WTC11 (cell line): ENCODE results near the gene MYLK4. TPM values are rescaled to one million over a fixed set of nuclear protein-coding genes. Genes with fewer than 3 reads are reported as not detected.

Source experiments
- ATAC-seq: fragments of 200-7000 bp; cut with Tn5 transposase; 2 replicates; pipeline ENCODE4 v1.10.0; 2021; ENCODE audit warnings: mild to moderate bottlenecking, moderate library complexity
- CTCF ChIA-PET: fragments of 300-600 bp; sonication (Branson Sonifier 250); formaldehyde crosslinking; loops from one replicate; lab custom pipeline; 2021; ENCODE audit warnings: antibody characterized with exemption; lab: Charles Lee
- POLR2A ChIA-PET: fragments of 350-600 bp; sonication (Branson Sonifier 250); formaldehyde crosslinking; loops from one replicate; lab custom pipeline; 2021; ENCODE audit warnings: antibody characterized with exemption; lab: Charles Lee
- DNase-seq: peaks from one replicate; pipeline ENCODE4 v3.0.0; 2021; ENCODE audit warnings: low spot score
- H3K27ac Mint-ChIP-seq: 2 replicates; pipeline ENCODE4 v1.8.0; 2021; ENCODE audit warnings: mixed read lengths
- H3K27me3 Mint-ChIP-seq: 2 replicates; pipeline ENCODE4 v1.8.0; 2021; ENCODE audit warnings: low read depth, mild to moderate bottlenecking, moderate library complexity, mixed read lengths
- H3K36me3 Mint-ChIP-seq: 2 replicates; pipeline ENCODE4 v1.8.0; 2021; ENCODE audit warnings: mixed read lengths
- H3K4me1 Mint-ChIP-seq: 2 replicates; pipeline ENCODE4 v1.8.0; 2022; ENCODE audit warnings: mixed read lengths
- H3K4me3 Mint-ChIP-seq: 2 replicates; pipeline ENCODE4 v1.8.0; 2021; ENCODE audit warnings: mild to moderate bottlenecking, moderate library complexity, mixed read lengths
- H3K9me3 Mint-ChIP-seq: 2 replicates; pipeline ENCODE4 v1.8.0; 2021; ENCODE audit warnings: mixed read lengths
- FOXP1 ChIP-seq: sonication (generic); formaldehyde crosslinking; IDR thresholded peaks from 2 replicates; pipeline ENCODE4 v1.8.0; 2022; ENCODE audit warnings: missing genetic modification reagents, mild to moderate bottlenecking, moderate library complexity, borderline replicate concordance
- GABPB1 ChIP-seq: sonication (generic); formaldehyde crosslinking; IDR thresholded peaks from 2 replicates; pipeline ENCODE4 v1.8.1; 2023; ENCODE audit warnings: mild to moderate bottlenecking, missing genetic modification reagents
- GTF2I ChIP-seq: fragments of 250-450 bp; sonication (Bioruptor Pico); conservative IDR thresholded peaks from 2 replicates; pipeline ENCODE4 v1.4.0; 2021; ENCODE audit warnings: mild to moderate bottlenecking
- IRF2 ChIP-seq: sonication (generic); formaldehyde crosslinking; IDR thresholded peaks from 2 replicates; pipeline ENCODE4 v1.8.0; 2022; ENCODE audit warnings: low read depth, missing genetic modification reagents, borderline replicate concordance
- MXD4 ChIP-seq: fragments of 250-450 bp; sonication (Bioruptor Pico); IDR thresholded peaks from 2 replicates; pipeline ENCODE4 v1.8.0; 2021; ENCODE audit warnings: mild to moderate bottlenecking, moderate library complexity, borderline replicate concordance
- NR2C2 ChIP-seq: sonication (generic); formaldehyde crosslinking; IDR thresholded peaks from 2 replicates; pipeline ENCODE4 v1.8.0; 2022; ENCODE audit warnings: mild to moderate bottlenecking, missing genetic modification reagents
- TCF7 ChIP-seq: sonication (generic); formaldehyde crosslinking; IDR thresholded peaks from 2 replicates; pipeline ENCODE4 v1.8.0; 2022; ENCODE audit warnings: mild to moderate bottlenecking, low read depth, missing genetic modification reagents, moderate library complexity
- total RNA-seq: library from RNA; stranded (reverse); gene quantifications from 3 replicates; pipeline ENCODE4 v1.2.3, GENCODE V29; 2021
- TF ChIP-seq, protein P1 (sequence below): fragments of 250-450 bp; sonication (Bioruptor Pico); IDR thresholded peaks from 2 replicates; pipeline ENCODE4 v1.8.0; 2021; ENCODE audit warnings: mild to moderate bottlenecking
- TF ChIP-seq, protein P2 (sequence below): fragments of 250-450 bp; sonication (Bioruptor Pico); IDR thresholded peaks from 2 replicates; pipeline ENCODE4 v1.9.0; 2021; ENCODE audit warnings: moderate library complexity, mild to moderate bottlenecking, inconsistent platforms, borderline replicate concordance
- TF ChIP-seq, protein P3 (sequence below): sonication (generic); formaldehyde crosslinking; IDR thresholded peaks from 2 replicates; pipeline ENCODE4 v1.8.1; 2022; ENCODE audit warnings: low read depth, mild to moderate bottlenecking, moderate library complexity, missing genetic modification reagents, borderline replicate concordance
- TF ChIP-seq, protein P4 (sequence below): sonication (generic); formaldehyde crosslinking; IDR thresholded peaks from 2 replicates; pipeline ENCODE4 v1.8.0; 2022; ENCODE audit warnings: mild to moderate bottlenecking, missing genetic modification reagents
- TF ChIP-seq, protein P5 (sequence below): fragments of 250-450 bp; sonication (Bioruptor Pico); conservative IDR thresholded peaks from 2 replicates; pipeline ENCODE4 v1.9.0; 2021; ENCODE audit warnings: mild to moderate bottlenecking
- TF ChIP-seq, protein P6 (sequence below): sonication (generic); formaldehyde crosslinking; conservative IDR thresholded peaks from 2 replicates; pipeline ENCODE4 v1.8.1; 2023; ENCODE audit warnings: mild to moderate bottlenecking, low read depth, missing genetic modification reagents, moderate library complexity
- TF ChIP-seq, protein P7 (sequence below): sonication (generic); formaldehyde crosslinking; IDR thresholded peaks from 2 replicates; pipeline ENCODE4 v1.8.0; 2022; ENCODE audit warnings: mild to moderate bottlenecking, missing genetic modification reagents
- TF ChIP-seq, protein P8 (sequence below): sonication (generic); formaldehyde crosslinking; IDR thresholded peaks from 2 replicates; pipeline ENCODE4 v1.8.0; 2023; ENCODE audit warnings: missing genetic modification reagents, mild to moderate bottlenecking, borderline replicate concordance

Gene MYLK4
- total RNA-seq, 1 experiment from 2014 or later = 0.13 TPM

DNA sequence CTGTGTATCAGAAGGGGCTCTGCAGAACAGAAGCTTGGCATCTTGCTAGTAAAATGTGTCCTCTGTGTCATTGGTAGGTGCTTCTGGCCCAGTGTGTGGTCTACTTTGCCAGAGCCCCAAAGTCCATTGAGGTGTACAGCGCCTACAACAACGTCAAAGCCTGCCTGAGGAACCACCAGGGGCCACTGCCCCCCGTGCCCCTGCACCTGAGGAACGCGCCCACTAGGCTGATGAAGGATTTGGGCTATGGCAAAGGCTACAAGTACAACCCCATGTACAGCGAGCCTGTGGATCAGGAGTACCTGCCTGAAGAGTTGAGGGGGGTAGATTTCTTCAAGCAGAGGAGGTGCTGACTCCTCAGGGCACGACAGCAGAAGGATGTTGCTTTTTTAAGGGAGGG lies 34.2 kb upstream of the MYLK4 start:
- Mint-ChIP-seq H3K27me3 (no peaks in the 10 kb centered on the region), H3K4me1 (peaks cover 5% of the 10 kb centered on the region), H3K36me3 (peaks cover 40% of the 10 kb centered on the region), H3K9me3 (no peaks in the 10 kb centered on the region), H3K4me3 (no peak overlapping the region), H3K27ac (0 out of 2 replicates have a peak overlapping the region, but pooled peaks have one; percentile 29)
- DNase-seq = no peak
- POLR2A ChIA-PET = no interaction called here
- ATAC-seq = no peak
- CTCF ChIA-PET = interaction anchor here (1.1 kb wide), 1 partner anchor 146 kb away, joined by 3 read pairs; no protein-coding TSS in a partner anchor
- TF ChIP-seq NR2C2 (CRISPR knock-in tag) = no peak
- TF ChIP-seq, protein P1, sequence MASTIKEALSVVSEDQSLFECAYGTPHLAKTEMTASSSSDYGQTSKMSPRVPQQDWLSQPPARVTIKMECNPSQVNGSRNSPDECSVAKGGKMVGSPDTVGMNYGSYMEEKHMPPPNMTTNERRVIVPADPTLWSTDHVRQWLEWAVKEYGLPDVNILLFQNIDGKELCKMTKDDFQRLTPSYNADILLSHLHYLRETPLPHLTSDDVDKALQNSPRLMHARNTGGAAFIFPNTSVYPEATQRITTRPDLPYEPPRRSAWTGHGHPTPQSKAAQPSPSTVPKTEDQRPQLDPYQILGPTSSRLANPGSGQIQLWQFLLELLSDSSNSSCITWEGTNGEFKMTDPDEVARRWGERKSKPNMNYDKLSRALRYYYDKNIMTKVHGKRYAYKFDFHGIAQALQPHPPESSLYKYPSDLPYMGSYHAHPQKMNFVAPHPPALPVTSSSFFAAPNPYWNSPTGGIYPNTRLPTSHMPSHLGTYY (CRISPR knock-in tag) = no peak

DNA sequence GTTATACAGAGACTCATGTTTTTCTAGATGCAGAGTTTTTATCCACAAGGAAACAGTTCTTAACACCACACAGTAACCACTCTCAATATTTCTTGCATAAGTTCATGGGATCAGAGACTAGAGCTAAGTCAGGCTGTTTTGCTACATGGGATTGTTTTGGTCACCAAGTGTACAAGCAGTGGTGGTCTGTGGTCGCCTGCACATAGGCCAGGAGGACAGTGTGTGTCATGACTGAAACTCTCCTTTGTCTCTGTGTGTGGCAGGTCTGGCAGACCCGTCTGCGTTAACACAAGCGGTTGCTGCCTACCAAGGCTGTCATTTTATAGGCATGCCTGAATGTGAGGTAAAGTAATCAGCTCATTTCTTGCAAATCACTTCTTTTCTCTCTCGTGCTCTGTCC lies 33.3 kb upstream of the MYLK4 start:
- ATAC-seq (no peak), DNase-seq (no peak)
- ChIA-PET CTCF (interaction anchor here (0.6 to 2.1 kb wide), 15 partner anchors 7 to 1260 kb away, joined by 3 to 13 read pairs (median 6); partner anchors contain the start of genes MYLK4 and WRNIP1), POLR2A (interaction anchor here (1.5 kb wide), 1 partner anchor 11 kb away, joined by 4 read pairs; no protein-coding TSS in a partner anchor)
- Mint-ChIP-seq H3K27ac (peak overlapping the region; percentile 64; the same call in 1 of the 2 replicates), H3K27me3 (no peaks in the 10 kb centered on the region), H3K4me3 (no peak overlapping the region), H3K36me3 (peaks cover 48% of the 10 kb centered on the region), H3K4me1 (peaks cover 5% of the 10 kb centered on the region), H3K9me3 (no peaks in the 10 kb centered on the region)
- TF ChIP-seq, protein P2, sequence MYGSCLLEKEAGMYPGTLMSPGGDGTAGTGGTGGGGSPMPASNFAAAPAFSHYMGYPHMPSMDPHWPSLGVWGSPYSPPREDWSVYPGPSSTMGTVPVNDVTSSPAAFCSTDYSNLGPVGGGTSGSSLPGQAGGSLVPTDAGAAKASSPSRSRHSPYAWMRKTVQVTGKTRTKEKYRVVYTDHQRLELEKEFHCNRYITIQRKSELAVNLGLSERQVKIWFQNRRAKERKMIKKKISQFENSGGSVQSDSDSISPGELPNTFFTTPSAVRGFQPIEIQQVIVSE (CRISPR knock-in tag) = no peak
- TF ChIP-seq IRF2 (CRISPR knock-in tag) (no peak), MXD4 (no peak), GABPB1 (CRISPR knock-in tag) (no peak), FOXP1 (no peak), TCF7 (CRISPR knock-in tag) (no peak), GTF2I (CRISPR knock-in tag) (no peak)
- TF ChIP-seq, protein P3, sequence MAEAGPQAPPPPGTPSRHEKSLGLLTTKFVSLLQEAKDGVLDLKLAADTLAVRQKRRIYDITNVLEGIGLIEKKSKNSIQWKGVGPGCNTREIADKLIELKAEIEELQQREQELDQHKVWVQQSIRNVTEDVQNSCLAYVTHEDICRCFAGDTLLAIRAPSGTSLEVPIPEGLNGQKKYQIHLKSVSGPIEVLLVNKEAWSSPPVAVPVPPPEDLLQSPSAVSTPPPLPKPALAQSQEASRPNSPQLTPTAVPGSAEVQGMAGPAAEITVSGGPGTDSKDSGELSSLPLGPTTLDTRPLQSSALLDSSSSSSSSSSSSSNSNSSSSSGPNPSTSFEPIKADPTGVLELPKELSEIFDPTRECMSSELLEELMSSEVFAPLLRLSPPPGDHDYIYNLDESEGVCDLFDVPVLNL (CRISPR knock-in tag) = no peak
- TF ChIP-seq, protein P4, sequence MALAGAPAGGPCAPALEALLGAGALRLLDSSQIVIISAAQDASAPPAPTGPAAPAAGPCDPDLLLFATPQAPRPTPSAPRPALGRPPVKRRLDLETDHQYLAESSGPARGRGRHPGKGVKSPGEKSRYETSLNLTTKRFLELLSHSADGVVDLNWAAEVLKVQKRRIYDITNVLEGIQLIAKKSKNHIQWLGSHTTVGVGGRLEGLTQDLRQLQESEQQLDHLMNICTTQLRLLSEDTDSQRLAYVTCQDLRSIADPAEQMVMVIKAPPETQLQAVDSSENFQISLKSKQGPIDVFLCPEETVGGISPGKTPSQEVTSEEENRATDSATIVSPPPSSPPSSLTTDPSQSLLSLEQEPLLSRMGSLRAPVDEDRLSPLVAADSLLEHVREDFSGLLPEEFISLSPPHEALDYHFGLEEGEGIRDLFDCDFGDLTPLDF (CRISPR knock-in tag) = no peak
- TF ChIP-seq, protein P5, sequence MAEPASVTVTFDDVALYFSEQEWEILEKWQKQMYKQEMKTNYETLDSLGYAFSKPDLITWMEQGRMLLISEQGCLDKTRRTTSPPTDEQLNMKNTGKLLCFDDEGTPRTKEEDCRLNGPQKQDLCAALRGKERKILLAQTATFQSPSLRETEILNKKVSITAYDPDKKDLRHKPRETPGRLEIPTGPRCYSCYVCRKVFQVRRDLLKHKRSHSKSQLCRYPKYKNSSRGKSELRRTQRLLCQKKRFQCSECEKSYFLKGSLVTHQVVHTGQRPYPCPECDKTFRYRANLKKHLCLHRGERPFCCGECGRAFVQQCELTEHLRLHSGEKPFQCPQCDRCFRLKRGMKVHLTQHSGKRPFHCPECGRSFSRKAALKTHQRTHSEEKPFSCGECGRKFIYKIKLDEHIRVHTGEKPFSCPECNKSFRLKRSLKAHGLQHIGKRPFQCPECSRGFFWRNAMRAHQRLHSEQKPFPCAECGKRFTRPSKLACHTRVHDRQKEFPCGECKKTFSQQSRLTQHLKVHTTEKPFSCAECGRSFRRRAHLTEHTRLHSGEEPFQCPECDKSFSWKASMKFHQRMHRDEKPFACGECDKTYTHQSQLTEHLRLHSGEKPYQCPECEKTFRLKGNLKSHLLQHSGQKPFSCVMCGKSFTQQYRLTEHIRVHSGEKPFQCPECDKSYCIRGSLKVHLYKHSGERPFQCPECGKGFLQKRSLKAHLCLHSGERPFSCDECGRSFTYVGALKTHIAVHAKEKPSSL = no peak
- TF ChIP-seq, protein P6, sequence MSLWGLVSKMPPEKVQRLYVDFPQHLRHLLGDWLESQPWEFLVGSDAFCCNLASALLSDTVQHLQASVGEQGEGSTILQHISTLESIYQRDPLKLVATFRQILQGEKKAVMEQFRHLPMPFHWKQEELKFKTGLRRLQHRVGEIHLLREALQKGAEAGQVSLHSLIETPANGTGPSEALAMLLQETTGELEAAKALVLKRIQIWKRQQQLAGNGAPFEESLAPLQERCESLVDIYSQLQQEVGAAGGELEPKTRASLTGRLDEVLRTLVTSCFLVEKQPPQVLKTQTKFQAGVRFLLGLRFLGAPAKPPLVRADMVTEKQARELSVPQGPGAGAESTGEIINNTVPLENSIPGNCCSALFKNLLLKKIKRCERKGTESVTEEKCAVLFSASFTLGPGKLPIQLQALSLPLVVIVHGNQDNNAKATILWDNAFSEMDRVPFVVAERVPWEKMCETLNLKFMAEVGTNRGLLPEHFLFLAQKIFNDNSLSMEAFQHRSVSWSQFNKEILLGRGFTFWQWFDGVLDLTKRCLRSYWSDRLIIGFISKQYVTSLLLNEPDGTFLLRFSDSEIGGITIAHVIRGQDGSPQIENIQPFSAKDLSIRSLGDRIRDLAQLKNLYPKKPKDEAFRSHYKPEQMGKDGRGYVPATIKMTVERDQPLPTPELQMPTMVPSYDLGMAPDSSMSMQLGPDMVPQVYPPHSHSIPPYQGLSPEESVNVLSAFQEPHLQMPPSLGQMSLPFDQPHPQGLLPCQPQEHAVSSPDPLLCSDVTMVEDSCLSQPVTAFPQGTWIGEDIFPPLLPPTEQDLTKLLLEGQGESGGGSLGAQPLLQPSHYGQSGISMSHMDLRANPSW (CRISPR knock-in tag) = no peak
- TF ChIP-seq, protein P7, sequence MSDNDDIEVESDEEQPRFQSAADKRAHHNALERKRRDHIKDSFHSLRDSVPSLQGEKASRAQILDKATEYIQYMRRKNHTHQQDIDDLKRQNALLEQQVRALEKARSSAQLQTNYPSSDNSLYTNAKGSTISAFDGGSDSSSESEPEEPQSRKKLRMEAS = no peak
- TF ChIP-seq, protein P8, sequence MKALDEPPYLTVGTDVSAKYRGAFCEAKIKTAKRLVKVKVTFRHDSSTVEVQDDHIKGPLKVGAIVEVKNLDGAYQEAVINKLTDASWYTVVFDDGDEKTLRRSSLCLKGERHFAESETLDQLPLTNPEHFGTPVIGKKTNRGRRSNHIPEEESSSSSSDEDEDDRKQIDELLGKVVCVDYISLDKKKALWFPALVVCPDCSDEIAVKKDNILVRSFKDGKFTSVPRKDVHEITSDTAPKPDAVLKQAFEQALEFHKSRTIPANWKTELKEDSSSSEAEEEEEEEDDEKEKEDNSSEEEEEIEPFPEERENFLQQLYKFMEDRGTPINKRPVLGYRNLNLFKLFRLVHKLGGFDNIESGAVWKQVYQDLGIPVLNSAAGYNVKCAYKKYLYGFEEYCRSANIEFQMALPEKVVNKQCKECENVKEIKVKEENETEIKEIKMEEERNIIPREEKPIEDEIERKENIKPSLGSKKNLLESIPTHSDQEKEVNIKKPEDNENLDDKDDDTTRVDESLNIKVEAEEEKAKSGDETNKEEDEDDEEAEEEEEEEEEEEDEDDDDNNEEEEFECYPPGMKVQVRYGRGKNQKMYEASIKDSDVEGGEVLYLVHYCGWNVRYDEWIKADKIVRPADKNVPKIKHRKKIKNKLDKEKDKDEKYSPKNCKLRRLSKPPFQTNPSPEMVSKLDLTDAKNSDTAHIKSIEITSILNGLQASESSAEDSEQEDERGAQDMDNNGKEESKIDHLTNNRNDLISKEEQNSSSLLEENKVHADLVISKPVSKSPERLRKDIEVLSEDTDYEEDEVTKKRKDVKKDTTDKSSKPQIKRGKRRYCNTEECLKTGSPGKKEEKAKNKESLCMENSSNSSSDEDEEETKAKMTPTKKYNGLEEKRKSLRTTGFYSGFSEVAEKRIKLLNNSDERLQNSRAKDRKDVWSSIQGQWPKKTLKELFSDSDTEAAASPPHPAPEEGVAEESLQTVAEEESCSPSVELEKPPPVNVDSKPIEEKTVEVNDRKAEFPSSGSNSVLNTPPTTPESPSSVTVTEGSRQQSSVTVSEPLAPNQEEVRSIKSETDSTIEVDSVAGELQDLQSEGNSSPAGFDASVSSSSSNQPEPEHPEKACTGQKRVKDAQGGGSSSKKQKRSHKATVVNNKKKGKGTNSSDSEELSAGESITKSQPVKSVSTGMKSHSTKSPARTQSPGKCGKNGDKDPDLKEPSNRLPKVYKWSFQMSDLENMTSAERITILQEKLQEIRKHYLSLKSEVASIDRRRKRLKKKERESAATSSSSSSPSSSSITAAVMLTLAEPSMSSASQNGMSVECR (CRISPR knock-in tag) = no peak
